OCI-LY7 (cell line): ENCODE data around the gene UVRAG.

Source experiments
- EZH2phosphoT487 ChIP-seq: fragments of 200-600 bp; sonication (generic); IDR thresholded peaks from 2 replicates; pipeline ENCODE4 v1.6.1; 2018; ENCODE audit warnings: low read depth, borderline replicate concordance, mild to moderate bottlenecking, mixed run types, antibody characterized with exemption, low read length, moderate library complexity, mixed read lengths
- TF ChIP-seq, protein P1 (sequence below): fragments of 200-600 bp; sonication (generic); conservative IDR thresholded peaks from 2 replicates; pipeline ENCODE4 v1.5.1; 2014; ENCODE audit warnings: mild to moderate bottlenecking, antibody characterized with exemption, low read length, moderate library complexity, mixed read lengths

- TF ChIP-seq, protein P1, sequence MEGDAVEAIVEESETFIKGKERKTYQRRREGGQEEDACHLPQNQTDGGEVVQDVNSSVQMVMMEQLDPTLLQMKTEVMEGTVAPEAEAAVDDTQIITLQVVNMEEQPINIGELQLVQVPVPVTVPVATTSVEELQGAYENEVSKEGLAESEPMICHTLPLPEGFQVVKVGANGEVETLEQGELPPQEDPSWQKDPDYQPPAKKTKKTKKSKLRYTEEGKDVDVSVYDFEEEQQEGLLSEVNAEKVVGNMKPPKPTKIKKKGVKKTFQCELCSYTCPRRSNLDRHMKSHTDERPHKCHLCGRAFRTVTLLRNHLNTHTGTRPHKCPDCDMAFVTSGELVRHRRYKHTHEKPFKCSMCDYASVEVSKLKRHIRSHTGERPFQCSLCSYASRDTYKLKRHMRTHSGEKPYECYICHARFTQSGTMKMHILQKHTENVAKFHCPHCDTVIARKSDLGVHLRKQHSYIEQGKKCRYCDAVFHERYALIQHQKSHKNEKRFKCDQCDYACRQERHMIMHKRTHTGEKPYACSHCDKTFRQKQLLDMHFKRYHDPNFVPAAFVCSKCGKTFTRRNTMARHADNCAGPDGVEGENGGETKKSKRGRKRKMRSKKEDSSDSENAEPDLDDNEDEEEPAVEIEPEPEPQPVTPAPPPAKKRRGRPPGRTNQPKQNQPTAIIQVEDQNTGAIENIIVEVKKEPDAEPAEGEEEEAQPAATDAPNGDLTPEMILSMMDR: no peak
- no peak for TF ChIP-seq EZH2phosphoT487
These were observed 259.4 kb downstream of the UVRAG start for GRCh38 chr11:76074148-76075095.
